ENCODE measurements around the gene TAF11L13.
"Not testable (repeated sequence)": the region's sequence is repeated elsewhere in the genome, so short reads cannot be mapped to it uniquely, and the experiment has no call there.

The TAF11L13 gene

DNA sequence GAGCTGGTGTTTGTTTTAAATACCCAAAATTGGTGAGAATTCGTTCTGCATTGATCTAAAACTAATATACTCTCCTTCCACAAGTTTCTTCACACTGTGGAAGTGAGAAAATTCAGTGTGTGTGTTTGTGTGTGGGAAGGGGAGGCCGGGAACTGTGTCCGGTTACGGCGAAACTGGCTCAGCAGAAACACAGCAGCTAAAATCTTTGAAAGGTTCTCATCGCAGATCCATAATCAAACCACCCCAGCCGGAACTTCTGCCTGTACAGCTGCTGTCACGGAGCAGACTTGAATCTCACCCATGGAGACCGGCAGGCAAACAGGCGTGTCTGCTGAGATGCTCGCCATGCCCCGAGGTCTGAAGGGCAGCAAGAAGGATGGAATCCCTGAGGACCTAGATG lies at the start of gene TAF11L13:
Gene TAF11L13 (plus strand): TSS at position 301 of the 400 bp plus-strand sequence.
- DNase-seq (ENCODE audit: low spot score), result not testable (repeated sequence)

GRCh38 chr5:17585658-17586057 lies 46.2 kb upstream of the TAF11L13 start, which contains the start of gene TAF11L7:
TAF11L7 (minus strand) TSS chr5:17585758.
- DNase-seq (ENCODE audit: low spot score), result not testable (repeated sequence)

GRCh38 chr5:17590860-17591259 lies 41.0 kb upstream of the TAF11L13 start, which contains the start of gene TAF11L8:
TAF11L8 (minus strand) TSS chr5:17590960.
- DNase-seq (ENCODE audit: low spot score), result not testable (repeated sequence)

DNA sequence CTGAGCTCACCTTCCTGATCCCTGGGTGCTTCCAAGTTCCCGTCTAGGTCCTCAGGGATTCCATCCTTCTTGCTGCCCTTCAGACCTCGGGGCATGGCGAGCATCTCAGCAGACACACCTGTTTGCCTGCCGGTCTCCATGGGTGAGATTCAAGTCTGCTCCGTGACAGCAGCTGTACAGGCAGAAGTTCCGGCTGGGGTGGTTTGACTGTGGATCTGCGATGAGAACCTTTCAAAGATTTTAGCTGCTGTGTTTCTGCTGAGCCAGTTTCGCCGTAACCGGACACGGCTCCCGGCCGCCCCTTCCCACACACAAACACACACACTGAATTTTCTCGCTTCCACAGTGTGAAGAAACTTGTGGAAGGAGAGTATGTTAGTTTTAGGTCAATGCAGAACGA lies 37.6 kb upstream of the TAF11L13 start, which contains the start of gene TAF11L9:
Gene TAF11L9 (minus strand): TSS at position 140 of the 400 bp plus-strand sequence.
- DNase-seq (ENCODE audit: low spot score), result not testable (repeated sequence)

DNA sequence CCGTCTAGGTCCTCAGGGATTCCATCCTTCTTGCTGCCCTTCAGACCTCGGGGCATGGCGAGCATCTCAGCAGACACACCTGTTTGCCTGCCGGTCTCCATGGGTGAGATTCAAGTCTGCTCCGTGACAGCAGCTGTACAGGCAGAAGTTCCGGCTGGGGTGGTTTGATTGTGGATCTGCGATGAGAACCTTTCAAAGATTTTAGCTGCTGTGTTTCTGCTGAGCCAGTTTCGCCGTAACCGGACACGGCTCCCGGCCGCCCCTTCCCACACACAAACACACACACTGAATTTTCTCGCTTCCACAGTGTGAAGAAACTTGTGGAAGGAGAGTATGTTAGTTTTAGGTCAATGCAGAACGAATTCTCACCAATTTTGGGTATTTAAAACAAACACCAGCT lies 34.2 kb upstream of the TAF11L13 start, which contains the start of gene TAF11L10:
Gene TAF11L10 (minus strand): TSS at position 101 of the 400 bp plus-strand sequence.
- DNase-seq (ENCODE audit: low spot score), result not testable (repeated sequence)

DNA sequence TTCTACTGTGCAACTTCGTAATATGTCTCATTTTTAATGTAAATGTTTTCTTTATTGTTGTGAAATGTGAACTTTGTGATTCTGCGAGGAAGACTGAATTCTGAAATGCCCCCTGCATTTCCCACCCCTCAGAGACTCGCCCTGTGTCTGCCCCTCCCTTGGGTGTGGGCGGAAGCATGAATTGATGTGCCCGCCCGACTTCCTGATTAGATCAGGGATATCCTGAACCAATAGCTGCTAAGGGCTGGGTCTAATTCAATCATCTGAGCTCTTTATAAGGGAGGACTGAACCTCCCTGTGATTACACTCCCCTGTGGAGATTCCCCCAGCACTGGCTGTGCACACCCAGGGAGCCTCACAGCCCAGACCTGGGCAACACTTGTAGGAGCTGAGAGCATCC lies 28.0 kb upstream of the TAF11L13 start, which contains the start of gene TAF11L11:
Gene TAF11L11 (plus strand): TSS at position 304 of the 400 bp plus-strand sequence.
- DNase-seq (ENCODE audit: low spot score), result not testable (repeated sequence)

DNA sequence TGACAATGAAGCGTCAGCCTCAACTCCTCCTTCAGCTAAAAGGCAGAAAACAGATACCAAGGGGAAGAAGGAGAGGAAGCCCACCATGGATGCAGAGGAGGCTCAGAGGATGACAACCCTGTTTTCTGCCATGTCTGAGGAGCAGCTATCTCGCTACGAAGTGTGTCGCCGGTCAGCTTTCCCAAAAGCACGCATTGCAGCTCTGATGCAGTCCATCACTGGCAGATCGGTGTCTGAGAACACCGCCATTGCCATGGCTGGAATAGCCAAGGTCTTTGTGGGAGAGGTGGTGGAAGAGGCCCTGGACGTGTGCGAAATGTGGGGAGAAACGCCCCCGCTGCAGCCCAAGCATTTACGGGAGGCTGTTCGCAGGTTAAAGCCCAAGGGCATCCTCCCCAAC lies 26.9 kb upstream of the TAF11L13 start:
- no peak for DNase-seq (ENCODE audit: low spot score)

DNA sequence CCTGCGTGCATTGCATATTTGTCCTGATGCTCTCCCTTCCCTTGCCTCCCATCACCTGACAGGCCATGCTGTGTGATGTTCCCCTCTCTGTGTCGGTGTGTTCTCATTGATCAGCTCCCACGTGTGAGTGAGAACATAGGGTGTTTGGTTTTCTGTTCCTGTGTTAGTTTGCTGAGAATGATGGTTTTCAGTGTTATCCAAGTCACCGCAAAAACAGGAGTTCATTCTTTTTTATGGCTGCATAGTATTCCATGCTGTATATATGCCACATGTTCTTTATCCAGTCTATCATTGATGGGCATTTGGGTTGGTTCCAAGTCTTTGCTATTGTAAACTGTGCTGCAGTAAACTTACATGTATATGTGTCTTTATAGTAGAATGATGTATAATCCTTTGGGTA lies 24.4 kb upstream of the TAF11L13 start:
- DNase-seq (ENCODE audit: low spot score), result not testable (repeated sequence)

DNA sequence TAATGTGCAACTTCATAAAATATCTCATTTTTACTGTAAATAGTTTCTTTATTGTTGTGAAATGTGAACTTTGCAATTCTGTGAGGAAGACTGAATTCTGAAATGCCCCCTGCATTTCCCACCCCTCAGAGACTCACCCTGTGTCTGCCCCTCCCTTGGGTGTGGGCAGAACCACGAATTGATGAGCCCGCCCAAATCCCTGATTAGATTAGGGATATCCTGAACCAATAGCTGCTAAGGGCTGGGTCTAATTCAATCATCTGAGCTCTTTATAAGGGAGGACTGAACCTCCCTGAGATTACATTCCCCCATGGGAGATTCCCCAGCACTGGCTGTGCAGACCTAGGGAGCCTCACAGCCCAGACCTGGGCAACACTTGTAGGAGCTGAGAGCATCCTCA lies 21.8 kb upstream of the TAF11L13 start, which contains the start of gene TAF11L12:
Gene TAF11L12 (plus strand): TSS at position 301 of the 400 bp plus-strand sequence.
- DNase-seq (ENCODE audit: low spot score), result not testable (repeated sequence)

DNA sequence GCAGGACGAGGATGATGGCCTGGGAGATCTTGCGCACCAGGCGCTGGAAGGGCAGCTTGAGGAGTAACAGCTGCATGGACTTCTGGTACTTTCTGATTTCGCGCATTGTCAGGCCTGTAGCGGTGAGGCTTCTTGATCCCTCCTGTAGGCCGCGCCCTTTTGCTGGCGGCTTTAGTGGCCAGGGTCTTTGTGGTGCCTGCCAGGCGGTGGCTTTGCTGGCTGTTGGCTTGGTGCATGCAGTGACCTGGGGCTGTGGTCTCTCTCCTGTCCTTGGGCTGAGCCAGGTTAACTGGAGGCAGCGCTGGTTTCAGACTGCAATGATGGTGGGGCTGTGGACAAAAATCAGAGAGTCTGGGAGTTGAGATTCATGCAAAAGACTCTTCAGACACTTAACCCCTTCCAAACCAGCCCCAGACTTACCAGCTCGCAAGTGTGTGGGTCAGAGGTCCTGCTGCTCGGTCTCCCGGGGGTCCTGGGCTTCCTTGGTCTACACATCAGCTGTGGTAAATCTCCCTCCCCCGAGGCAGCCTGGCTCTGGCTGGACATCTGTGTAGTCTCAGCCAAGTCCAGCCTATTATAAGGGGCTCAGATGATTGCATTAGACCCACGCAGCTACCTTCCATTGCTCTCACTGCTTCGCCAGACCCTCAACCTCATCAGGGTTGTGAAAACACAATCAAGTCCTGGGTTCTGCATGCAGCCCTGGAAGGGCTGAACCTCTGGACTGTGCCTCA lies 16.8 kb upstream of the TAF11L13 start:
- DNase-seq (ENCODE audit: low spot score), result no peak

- DNase-seq (ENCODE audit: low spot score), result no peak
These were observed 12.5 kb upstream of the TAF11L13 start for GRCh38 chr5:17619354-17619753.

GRCh38 chr5:17620627-17621026 lies 11.3 kb upstream of the TAF11L13 start:
- no peak for DNase-seq (ENCODE audit: low spot score)

DNA sequence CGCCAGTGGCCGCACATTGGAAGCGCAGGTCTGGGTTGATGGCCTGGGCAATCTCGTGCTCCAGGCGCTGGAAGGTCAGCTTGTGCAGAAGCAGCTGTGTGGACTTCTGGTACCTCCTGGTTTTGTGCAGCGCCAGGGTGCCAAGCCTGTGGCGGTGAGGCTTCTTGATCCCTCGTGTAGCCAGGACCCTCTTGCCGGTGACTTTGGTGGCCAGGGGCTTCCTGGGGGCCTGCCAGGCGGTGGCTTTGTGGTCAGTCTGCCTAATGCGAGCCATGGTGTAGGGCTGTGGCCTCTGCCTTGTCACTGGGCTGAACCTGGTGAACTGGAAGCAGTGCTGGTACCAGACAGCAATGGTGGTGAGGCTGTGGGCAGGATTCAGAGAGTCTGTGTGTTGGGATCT lies 6.2 kb upstream of the TAF11L13 start:
- DNase-seq (ENCODE audit: low spot score), result no peak

- no peak for DNase-seq (ENCODE audit: low spot score)
These were observed 2.3 kb downstream of the TAF11L13 start, which contains the start of gene TAF11L14 for GRCh38 chr5:17634160-17634559. TAF11L14 (plus strand) TSS chr5:17634460.

GRCh38 chr5:17649232-17649631 lies 17.3 kb downstream of the TAF11L13 start:
- not testable (repeated sequence) for DNase-seq (ENCODE audit: low spot score)

DNA sequence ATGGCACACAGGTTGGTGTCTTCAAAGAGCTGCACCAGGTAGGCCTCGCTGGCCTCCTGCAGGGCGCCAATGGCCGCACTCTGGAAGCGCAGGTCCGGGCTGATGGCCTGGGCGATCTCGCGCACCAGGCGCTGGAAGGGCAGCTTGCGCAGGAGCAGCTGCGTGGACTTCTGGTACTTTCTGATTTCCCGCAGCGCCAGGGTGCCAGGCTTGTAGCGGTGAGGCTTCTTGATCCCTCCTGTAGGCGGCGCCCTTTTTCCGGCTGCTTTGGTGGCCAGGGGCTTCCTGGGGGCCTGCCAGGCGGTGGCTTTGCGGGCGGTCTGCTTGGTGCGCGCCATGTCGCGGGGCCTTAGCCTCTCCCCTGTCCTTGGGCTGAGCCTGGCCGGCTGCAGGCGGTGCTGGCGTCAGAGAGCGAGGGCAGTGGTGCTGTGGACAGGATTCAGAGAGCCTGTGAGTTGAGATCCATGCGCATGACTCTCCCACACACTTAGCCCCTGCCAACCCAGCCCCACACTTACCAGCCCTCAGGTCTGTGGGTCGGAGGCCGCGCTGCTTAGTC lies 23.4 kb downstream of the TAF11L13 start:
- DNase-seq (ENCODE audit: low spot score), result not testable (repeated sequence)

GRCh38 chr5:17655921-17656320 lies 24.0 kb downstream of the TAF11L13 start:
- DNase-seq (ENCODE audit: low spot score), result no peak

DNA sequence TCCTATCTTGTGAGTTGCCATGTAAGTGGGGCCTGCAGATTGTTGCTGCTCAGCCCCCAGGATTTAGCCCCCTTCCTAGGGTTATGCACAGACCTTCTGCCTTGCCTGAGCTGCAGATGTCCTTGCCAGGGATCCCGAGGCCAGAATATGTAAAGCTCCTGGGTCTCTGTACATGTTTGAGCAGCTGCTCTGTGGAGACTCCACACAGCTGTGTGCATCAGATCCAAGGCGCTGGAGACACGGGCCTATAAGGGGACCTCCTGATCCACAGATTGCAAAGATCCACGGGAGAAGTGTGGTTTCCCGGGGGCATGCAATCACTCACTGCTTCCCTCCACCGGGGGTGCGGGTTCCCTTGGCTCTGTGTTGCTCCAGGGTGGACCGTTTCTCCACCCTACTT lies 31.3 kb downstream of the TAF11L13 start:
- DNase-seq (ENCODE audit: low spot score), result no peak

DNA sequence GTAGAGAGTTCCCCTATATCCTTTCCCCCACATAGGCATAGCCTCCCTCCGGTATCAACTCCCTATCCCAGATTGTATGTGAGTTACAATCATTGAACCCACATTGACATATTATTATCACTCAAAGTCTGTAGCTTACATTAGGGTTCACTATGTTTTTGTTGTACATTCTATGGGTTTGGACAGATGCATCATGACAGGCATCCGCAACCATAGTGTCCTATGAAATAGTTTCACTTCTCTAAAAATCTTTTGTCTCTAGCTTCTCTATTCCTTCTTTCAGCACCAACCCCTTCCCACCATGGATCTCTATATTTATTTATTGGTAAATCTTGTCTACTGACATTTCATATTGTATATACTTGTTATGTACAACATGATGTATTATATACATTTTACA lies 33.9 kb downstream of the TAF11L13 start:
- no peak for DNase-seq (ENCODE audit: low spot score)

GRCh38 chr5:17666726-17667235 lies 34.9 kb downstream of the TAF11L13 start:
- no peak for DNase-seq (ENCODE audit: low spot score)

DNA sequence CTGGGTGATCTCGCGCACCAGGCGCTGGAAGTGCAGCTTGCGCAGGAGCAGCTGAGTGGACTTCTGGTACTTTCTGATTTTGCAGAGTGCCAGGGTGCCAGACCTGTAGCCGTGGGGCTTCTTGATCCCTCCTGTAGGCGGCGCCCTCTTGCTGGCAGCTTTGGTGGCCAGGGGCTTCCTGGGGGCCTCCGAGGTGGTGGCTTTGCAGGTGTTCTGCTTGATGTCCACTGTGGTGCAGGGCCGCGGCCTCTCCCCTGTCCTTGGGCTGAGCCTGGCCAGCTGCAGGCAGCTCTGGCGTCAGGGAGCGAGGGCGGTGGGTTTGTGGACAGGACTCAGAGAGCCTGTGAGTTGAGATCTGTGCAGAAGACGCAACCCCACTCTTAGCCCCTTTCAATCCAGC lies 38.5 kb downstream of the TAF11L13 start:
- no peak for DNase-seq (ENCODE audit: low spot score)

DNA sequence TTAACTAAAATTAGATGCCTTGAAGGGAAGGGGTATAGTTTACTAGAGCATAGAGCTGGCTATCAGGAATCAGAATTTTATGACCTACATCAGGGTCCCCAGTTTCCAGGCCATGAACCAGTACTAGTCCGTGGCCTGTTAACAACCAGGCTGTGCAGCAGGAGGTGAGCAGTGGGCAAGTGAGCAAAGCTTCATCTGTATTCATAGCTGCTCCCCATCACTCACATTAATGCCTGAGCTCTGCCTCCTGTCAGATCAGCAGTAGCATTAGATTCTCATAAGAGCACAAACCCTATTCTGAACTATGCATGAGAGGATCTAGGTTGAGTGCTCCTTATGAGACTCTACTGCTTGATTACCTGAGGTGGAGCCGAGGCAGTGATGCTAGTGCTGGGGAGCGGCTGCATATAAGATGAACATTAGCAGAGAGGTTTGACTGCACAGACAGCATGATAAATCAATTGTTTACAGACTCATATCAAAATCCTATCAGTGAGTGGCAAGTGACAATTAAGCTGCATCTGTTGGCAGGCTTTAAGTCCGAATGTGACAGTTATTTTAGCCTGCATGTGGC lies 47.0 kb downstream of the TAF11L13 start:
- DNase-seq (ENCODE audit: low spot score), result no peak
